HCT116 (cell line): ENCODE results near the gene CMIP. TPM values are rescaled to one million over a fixed set of nuclear protein-coding genes. Genes with fewer than 3 reads are reported as not detected.
A peak's percentile ranks its signal among the peaks of the same experiment; 100 is the strongest.

Experiments used
- ATAC-seq: fragments of 200-7000 bp; cut with Tn5 transposase; 2 replicates; pipeline ENCODE4 v1.9.1; 2020; ENCODE audit warnings: mild to moderate bottlenecking, moderate library complexity
- BruUV-seq: library from RNA; stranded (reverse); fragments of 400-500 nt; replicated peaks from 2 replicates; lab custom pipeline; 2021; lab: Mats Ljungman, UMichigan
- CTCF ChIA-PET: fragments of 300-600 bp; sonication (Branson Sonifier 250); formaldehyde crosslinking; loops from one replicate; lab custom pipeline; 2021; ENCODE audit warnings: antibody characterized with exemption; lab: Charles Lee
- POLR2A ChIA-PET: fragments of 300-600, 350-600 bp; sonication (Branson Sonifier 250); formaldehyde crosslinking; loops from one replicate; lab custom pipeline; 2021; ENCODE audit warnings: antibody characterized with exemption; lab: Charles Lee
- RAD21 ChIA-PET, 2 experiments: fragments of 300-600 bp; sonication (Branson Sonifier 250); formaldehyde crosslinking; loops; one replicate each; lab custom pipeline; 2023; ENCODE audit warnings: low total read pairs in 2 of 2; ENCODE audit not compliant: uncharacterized antibody in 2 of 2, unreplicated experiment in 2 of 2, low non-redundant PET in 1 of 2; lab: Charles Lee
- DNase-seq: peaks from one replicate; pipeline ENCODE4 v3.0.0-alpha.2; 2010; ENCODE audit warnings: low read depth, low spot score
- H2AFZ ChIP-seq: fragments of 200-600 bp; shearing (Covaris generic), sonication (generic); 2 replicates; pipeline ENCODE4 v1.6.1; 2017; ENCODE audit warnings: low read depth, mixed run types, mixed read lengths, antibody characterized with exemption, low read length; ENCODE audit not compliant: poor library complexity, severe bottlenecking
- H3K27ac ChIP-seq: 2 replicates; pipeline ENCODE4 v1.5.1; 2012; ENCODE audit warnings: low read depth, low read length
- H3K27me3 ChIP-seq: fragments of 200-600 bp; sonication (generic); 2 replicates; pipeline ENCODE4 v1.6.1; 2016; ENCODE audit warnings: mixed run types, low read length, mixed read lengths; ENCODE audit not compliant: insufficient read depth
- H3K36me3 ChIP-seq, 2 experiments: fragments of 200-500 bp in 1 of 2; fragments of 200-600 bp in 1 of 2; sonication (Bioruptor generic) in 1 of 2; sonication (generic) in 1 of 2; 2 replicates each; pipeline versions ENCODE4 v1.5.1 to v1.6.1; 2014 to 2016; ENCODE audit warnings: low read length in 2 of 2, inconsistent platforms in 1 of 2, mixed read lengths in 1 of 2, mixed run types in 1 of 2; ENCODE audit not compliant: insufficient read depth in 2 of 2, control insufficient read depth in 1 of 2
- H3K4me1 ChIP-seq, 2 experiments: fragments of 200-600 bp in 1 of 2; sonication (generic) in 1 of 2; 2 replicates each; pipeline versions ENCODE4 v1.5.1 to v1.6.1; 2012 to 2017; ENCODE audit warnings: low read length in 2 of 2, inconsistent platforms in 1 of 2, mild to moderate bottlenecking in 1 of 2, mixed read lengths in 1 of 2, mixed run types in 1 of 2, moderate library complexity in 1 of 2; ENCODE audit not compliant: insufficient read depth in 2 of 2, control insufficient read depth in 1 of 2
- H3K4me2 ChIP-seq: fragments of 200-600 bp; sonication (generic); 2 replicates; pipeline ENCODE4 v1.6.1; 2017; ENCODE audit warnings: mixed run types, low read length, mixed read lengths
- H3K4me3 ChIP-seq, 2 experiments: fragments of 200-600 bp in 1 of 2; sonication (generic) in 1 of 2; replicated peaks in 1 of 2; 2 replicates each; pipeline ENCODE4 v1.5.1; 2011 to 2016; ENCODE audit warnings: low read length in 2 of 2, control low read depth in 1 of 2, low read depth in 1 of 2, mild to moderate bottlenecking in 1 of 2, mixed read lengths in 1 of 2, mixed run types in 1 of 2
- H3K79me2 ChIP-seq: fragments of 200-600 bp; sonication (generic); 2 replicates; pipeline ENCODE4 v1.6.1; 2017; ENCODE audit warnings: mild to moderate bottlenecking, mixed run types, low read length, moderate library complexity, mixed read lengths; ENCODE audit not compliant: insufficient read depth
- H3K9ac ChIP-seq: fragments of 200-600 bp; sonication (generic); 2 replicates; pipeline ENCODE4 v1.6.1; 2016; ENCODE audit warnings: low read length, mixed read lengths
- H3K9me2 ChIP-seq: fragments of 200-600 bp; sonication (generic), shearing (Covaris generic); 2 replicates; pipeline ENCODE4 v1.6.1; 2017; ENCODE audit warnings: mixed run types, mild to moderate bottlenecking, moderate library complexity; ENCODE audit not compliant: insufficient read depth
- H3K9me3 ChIP-seq, 2 experiments: fragments of 200-500 bp in 1 of 2; fragments of 200-600 bp in 1 of 2; sonication (Bioruptor generic) in 1 of 2; sonication (generic) in 1 of 2; 2 replicates each; pipeline ENCODE4 v1.6.1; 2014 to 2017; ENCODE audit warnings: low read length in 2 of 2, mixed read lengths in 2 of 2, inconsistent platforms in 1 of 2, low read depth in 1 of 2, mild to moderate bottlenecking in 1 of 2, mixed run types in 1 of 2, moderate library complexity in 1 of 2; ENCODE audit not compliant: control insufficient read depth in 1 of 2, insufficient read depth in 1 of 2
- H4K20me1 ChIP-seq: fragments of 200-600 bp; sonication (generic), shearing (Covaris generic); 2 replicates; pipeline ENCODE4 v1.6.1; 2017; ENCODE audit warnings: mixed run types, mild to moderate bottlenecking, moderate library complexity; ENCODE audit not compliant: insufficient read depth
- CBX3 ChIP-seq: IDR thresholded peaks from 2 replicates; pipeline ENCODE4 v1.6.1; 2012; ENCODE audit warnings: low read depth
- CEBPB ChIP-seq: IDR thresholded peaks from 2 replicates; pipeline ENCODE4 v1.6.1; 2012; ENCODE audit warnings: low read depth
- CTCF ChIP-seq, 3 experiments: fragments of 200-600 bp in 1 of 3; sonication (generic) in 1 of 3; IDR thresholded peaks in 2 of 3; conservative IDR thresholded peaks in 1 of 3; 2 replicates each; pipeline ENCODE4 v1.5.1; 2012 to 2017; ENCODE audit warnings: low read depth in 2 of 3, low read length in 2 of 3, antibody characterized with exemption in 1 of 3, borderline replicate concordance in 1 of 3, control low read depth in 1 of 3, mild to moderate bottlenecking in 1 of 3, mixed read lengths in 1 of 3, mixed run types in 1 of 3, moderate library complexity in 1 of 3; ENCODE audit not compliant: insufficient read depth in 1 of 3
- EGR1 ChIP-seq: IDR thresholded peaks from 2 replicates; pipeline ENCODE4 v1.6.1; 2012; ENCODE audit warnings: low read depth
- EZH2phosphoT487 ChIP-seq: fragments of 200-600 bp; IDR thresholded peaks from 2 replicates; pipeline ENCODE4 v1.6.1; 2018; ENCODE audit warnings: antibody characterized with exemption, borderline replicate concordance
- FOSL1 ChIP-seq: IDR thresholded peaks from 2 replicates; pipeline ENCODE4 v1.6.1; 2012; ENCODE audit warnings: low read depth
- JUND ChIP-seq: IDR thresholded peaks from 2 replicates; pipeline ENCODE4 v1.6.1; 2012
- POLR2A ChIP-seq: IDR thresholded peaks from 2 replicates; pipeline ENCODE4 v1.7.0; 2011; ENCODE audit warnings: borderline replicate concordance; ENCODE audit not compliant: insufficient read depth, insufficient read length; ENCODE audit errors: extremely low read depth
- RAD21 ChIP-seq: IDR thresholded peaks from 2 replicates; pipeline ENCODE4 v1.6.1; 2012; ENCODE audit warnings: low read depth, mild to moderate bottlenecking
- REST ChIP-seq: IDR thresholded peaks from 2 replicates; pipeline ENCODE4 v1.6.1; 2012; ENCODE audit warnings: low read depth
- SIN3A ChIP-seq: IDR thresholded peaks from 2 replicates; pipeline ENCODE4 v1.6.1; 2012; ENCODE audit warnings: low read depth
- SP1 ChIP-seq: IDR thresholded peaks from 2 replicates; pipeline ENCODE4 v1.6.1; 2012; ENCODE audit warnings: low read depth
- SRF ChIP-seq: IDR thresholded peaks from 2 replicates; pipeline ENCODE4 v1.6.1; 2012; ENCODE audit warnings: low read depth
- TCF7L2 ChIP-seq: IDR thresholded peaks from 2 replicates; pipeline ENCODE4 v1.7.0; 2011; ENCODE audit warnings: borderline replicate concordance, inconsistent platforms; ENCODE audit not compliant: insufficient read depth, insufficient read length; ENCODE audit errors: extremely low read depth
- intact Hi-C: fragments of 100-400 bp; cut with micrococcal nuclease; formaldehyde crosslinking; loops from 2 replicates; pipeline ENCODE4 v1.10.0; 2022
- total RNA-seq: library from RNA; stranded (reverse); gene quantifications from one replicate; pipeline ENCODE4 v1.2.1, GENCODE V29; 2021; ENCODE audit not compliant: unreplicated experiment
- TF ChIP-seq, protein P1 (sequence below): IDR thresholded peaks from 2 replicates; pipeline ENCODE4 v1.6.1; 2012
- TF ChIP-seq, protein P2 (sequence below): IDR thresholded peaks from 2 replicates; pipeline ENCODE4 v1.6.1; 2011; ENCODE audit warnings: mild to moderate bottlenecking, low read length, moderate library complexity; ENCODE audit not compliant: insufficient replicate concordance; ENCODE audit errors: extremely low read depth
- TF ChIP-seq, protein P3 (sequence below): IDR thresholded peaks from 2 replicates; pipeline ENCODE4 v1.6.1; 2012

CMIP gene
- total RNA-seq, 1 experiment from 2014 or later: 64.6 TPM

- no peak for TF ChIP-seq REST
- TF ChIP-seq TCF7L2: no peak
- TF ChIP-seq CEBPB: peak; percentile 64
- TF ChIP-seq EGR1: no peak
- peak; percentile 98 for TF ChIP-seq FOSL1
Observed at GRCh38 chr16:81632392-81633146, 188.0 kb downstream of the CMIP start (continued).

GRCh38 chr16:81633147-81633619 lies 188.6 kb downstream of the CMIP start:
- RAD21 ChIA-PET: no interaction called here
- Histone ChIP-seq H3K9me2 (no peaks in the 10 kb centered on the region), H3K9ac (peak overlapping the region; percentile 53), H3K9me3 (no peaks in the 10 kb centered on the region), H3K27me3 (no peaks in the 10 kb centered on the region), H2AFZ (no peak overlapping the region), H3K4me1 (peaks cover 27 to 74% of the 10 kb centered on the region in 2 experiments), H3K27ac (peak overlapping the region; percentile 70), H3K4me2 (peak overlapping the region; percentile 74), H3K79me2 (peaks cover 46% of the 10 kb centered on the region; the same call in 1 of the 2 replicates), H4K20me1 (peaks cover 5% of the 10 kb centered on the region; the same call in 1 of the 2 replicates), H3K36me3 (no peaks in the 10 kb centered on the region), H3K4me3 (peak overlapping the region in 1 of 2 experiments; percentile 35; a peak in 2 of 4 replicates)
- POLR2A ChIA-PET: no interaction called here
- intact Hi-C loops: no loop called here
- no TSS peak for BruUV-seq
- DNase-seq (no peak), ATAC-seq (peak; percentile 90)
- CTCF ChIA-PET: no interaction called here
- TF ChIP-seq JUND (no peak), SRF (no peak; the same call in 1 of the 2 replicates), EGR1 (no peak), EZH2phosphoT487 (no peak), SIN3A (peak; percentile 53; the same call in 1 of the 2 replicates), CBX3 (no peak), POLR2A (no peak), CTCF (IDR thresholded peaks at IDR 0.05 in 2 of 3, conservative IDR thresholded peaks at IDR 0.05 in 1 of 3; ENCODE audit: borderline replicate concordance in 1 of 3, insufficient read depth in 1 of 3, low read depth in 2 of 3, low read length in 2 of 3) (peak in 2 of 3 experiments; percentile 78 to 88; a peak in 4 of 6 replicates), SP1 (no peak), RAD21 (0 out of 2 replicates have a peak, but pooled peaks have one; percentile 15)
- TF ChIP-seq, protein P1, sequence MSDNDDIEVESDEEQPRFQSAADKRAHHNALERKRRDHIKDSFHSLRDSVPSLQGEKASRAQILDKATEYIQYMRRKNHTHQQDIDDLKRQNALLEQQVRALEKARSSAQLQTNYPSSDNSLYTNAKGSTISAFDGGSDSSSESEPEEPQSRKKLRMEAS: peak; percentile 39
- TF ChIP-seq, protein P2, sequence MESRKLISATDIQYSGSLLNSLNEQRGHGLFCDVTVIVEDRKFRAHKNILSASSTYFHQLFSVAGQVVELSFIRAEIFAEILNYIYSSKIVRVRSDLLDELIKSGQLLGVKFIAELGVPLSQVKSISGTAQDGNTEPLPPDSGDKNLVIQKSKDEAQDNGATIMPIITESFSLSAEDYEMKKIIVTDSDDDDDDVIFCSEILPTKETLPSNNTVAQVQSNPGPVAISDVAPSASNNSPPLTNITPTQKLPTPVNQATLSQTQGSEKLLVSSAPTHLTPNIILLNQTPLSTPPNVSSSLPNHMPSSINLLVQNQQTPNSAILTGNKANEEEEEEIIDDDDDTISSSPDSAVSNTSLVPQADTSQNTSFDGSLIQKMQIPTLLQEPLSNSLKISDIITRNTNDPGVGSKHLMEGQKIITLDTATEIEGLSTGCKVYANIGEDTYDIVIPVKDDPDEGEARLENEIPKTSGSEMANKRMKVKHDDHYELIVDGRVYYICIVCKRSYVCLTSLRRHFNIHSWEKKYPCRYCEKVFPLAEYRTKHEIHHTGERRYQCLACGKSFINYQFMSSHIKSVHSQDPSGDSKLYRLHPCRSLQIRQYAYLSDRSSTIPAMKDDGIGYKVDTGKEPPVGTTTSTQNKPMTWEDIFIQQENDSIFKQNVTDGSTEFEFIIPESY: no peak
- TF ChIP-seq, protein P3, sequence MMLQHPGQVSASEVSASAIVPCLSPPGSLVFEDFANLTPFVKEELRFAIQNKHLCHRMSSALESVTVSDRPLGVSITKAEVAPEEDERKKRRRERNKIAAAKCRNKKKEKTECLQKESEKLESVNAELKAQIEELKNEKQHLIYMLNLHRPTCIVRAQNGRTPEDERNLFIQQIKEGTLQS: no peak
